ENCODE results near the gene FKBP7. TPM values are rescaled to one million over a fixed set of nuclear protein-coding genes. Genes with fewer than 3 reads are reported as not detected.

The FKBP7 gene
- total RNA-seq, 2 experiments from 2014 or later, result 8.3 to 8.5 TPM

DNA sequence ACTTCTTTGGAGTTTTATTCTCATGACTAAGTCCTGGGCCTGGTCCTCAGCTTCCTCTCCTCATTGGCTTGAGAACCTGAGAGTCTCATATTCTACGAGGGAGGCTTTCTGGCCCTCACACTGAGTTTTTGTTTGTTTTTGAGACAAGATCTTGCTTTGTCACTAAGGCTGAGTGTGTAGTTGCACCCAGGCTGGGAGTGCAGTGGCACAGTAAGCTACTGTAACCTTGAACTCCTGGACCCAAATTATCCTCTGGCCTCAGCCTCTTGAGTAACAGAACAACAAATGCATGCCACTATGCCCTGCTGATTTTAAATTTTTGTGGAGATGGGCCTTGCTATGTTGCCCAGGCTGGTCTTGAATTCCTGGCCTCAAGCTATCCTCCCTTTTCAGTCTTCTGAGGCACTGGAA is 50.0 kb downstream of the FKBP7 start:
- no peak overlapping the region for H3K4me3 ChIP-seq (ENCODE audit: low read depth, low read length, poor library complexity, severe bottlenecking)
- no peak overlapping the region for H3K4me2 ChIP-seq (ENCODE audit: low read length)
- H4K20me1 ChIP-seq (ENCODE audit: insufficient read depth, low read length), result no peaks in the 10 kb centered on the region
- no TSS peak for BruUV-seq (replicated peaks)
- H3K79me2 ChIP-seq (ENCODE audit: insufficient read depth, low read depth, low read length), result no peaks in the 10 kb centered on the region
- H3K9me2 ChIP-seq (ENCODE audit: insufficient read depth, low read length), result no peaks in the 10 kb centered on the region
- no peak overlapping the region for H2AFZ ChIP-seq (ENCODE audit: low read length)
- no peaks in the 10 kb centered on the region for H3K4me1 ChIP-seq (ENCODE audit: insufficient read depth, low read length, poor library complexity, severe bottlenecking)
- DNase-seq (ENCODE audit: low spot score), result no peak
- intact Hi-C loops (cut with micrococcal nuclease; ENCODE audit: unreplicated experiment), result no loop called here
- ChIA-PET CTCF (ENCODE audit: unreplicated experiment) (no interaction called here), POLR2A (interaction anchor here (0.6 to 1.4 kb wide), 3 partner anchors 9 to 232 kb away, joined by 3 to 7 read pairs (median 4); no protein-coding TSS in a partner anchor)
- H3K9me3 ChIP-seq (ENCODE audit: low read length), result no peaks in the 10 kb centered on the region
- H3K27ac ChIP-seq (ENCODE audit: low read depth, low read length, poor library complexity, severe bottlenecking), result no peak overlapping the region
- TF ChIP-seq, protein P1, sequence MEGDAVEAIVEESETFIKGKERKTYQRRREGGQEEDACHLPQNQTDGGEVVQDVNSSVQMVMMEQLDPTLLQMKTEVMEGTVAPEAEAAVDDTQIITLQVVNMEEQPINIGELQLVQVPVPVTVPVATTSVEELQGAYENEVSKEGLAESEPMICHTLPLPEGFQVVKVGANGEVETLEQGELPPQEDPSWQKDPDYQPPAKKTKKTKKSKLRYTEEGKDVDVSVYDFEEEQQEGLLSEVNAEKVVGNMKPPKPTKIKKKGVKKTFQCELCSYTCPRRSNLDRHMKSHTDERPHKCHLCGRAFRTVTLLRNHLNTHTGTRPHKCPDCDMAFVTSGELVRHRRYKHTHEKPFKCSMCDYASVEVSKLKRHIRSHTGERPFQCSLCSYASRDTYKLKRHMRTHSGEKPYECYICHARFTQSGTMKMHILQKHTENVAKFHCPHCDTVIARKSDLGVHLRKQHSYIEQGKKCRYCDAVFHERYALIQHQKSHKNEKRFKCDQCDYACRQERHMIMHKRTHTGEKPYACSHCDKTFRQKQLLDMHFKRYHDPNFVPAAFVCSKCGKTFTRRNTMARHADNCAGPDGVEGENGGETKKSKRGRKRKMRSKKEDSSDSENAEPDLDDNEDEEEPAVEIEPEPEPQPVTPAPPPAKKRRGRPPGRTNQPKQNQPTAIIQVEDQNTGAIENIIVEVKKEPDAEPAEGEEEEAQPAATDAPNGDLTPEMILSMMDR (conservative IDR thresholded peaks at IDR 0.05; ENCODE audit: low read length), result no peak
- TF ChIP-seq EZH2phosphoT487 (IDR thresholded peaks at IDR 0.05; ENCODE audit: borderline replicate concordance, low read depth, low read length), result no peak
- peaks cover 49% of the 10 kb centered on the region for H3K36me3 ChIP-seq (ENCODE audit: insufficient read depth, low read length)

DNA sequence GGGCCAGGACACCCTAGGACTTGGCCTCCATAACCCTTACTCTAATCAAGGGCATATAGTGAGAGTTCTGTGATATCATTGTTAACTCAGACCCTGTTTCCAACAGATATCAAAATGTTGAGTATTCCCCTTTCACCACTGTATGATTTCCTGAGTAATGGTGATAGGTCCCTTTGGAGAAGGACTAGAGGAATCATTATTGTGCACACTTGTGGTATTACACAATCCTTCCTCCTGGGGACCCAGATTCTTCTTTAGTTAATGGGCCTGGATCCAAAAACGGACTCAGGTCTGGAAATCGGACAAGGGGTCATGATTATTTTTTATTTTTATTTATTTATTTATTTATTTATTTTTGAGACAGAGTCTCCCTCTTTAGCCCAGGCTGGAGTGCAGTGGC is 50.9 kb downstream of the FKBP7 start:
- Histone ChIP-seq H4K20me1 (ENCODE audit: insufficient read depth, low read length) (no peaks in the 10 kb centered on the region), H3K36me3 (ENCODE audit: insufficient read depth, low read length) (peaks cover 40% of the 10 kb centered on the region), H3K9me2 (ENCODE audit: insufficient read depth, low read length) (no peaks in the 10 kb centered on the region), H3K79me2 (ENCODE audit: insufficient read depth, low read depth, low read length) (no peaks in the 10 kb centered on the region), H3K27ac (ENCODE audit: low read depth, low read length, poor library complexity, severe bottlenecking) (no peak overlapping the region), H3K4me2 (ENCODE audit: low read length) (no peak overlapping the region), H3K4me1 (ENCODE audit: insufficient read depth, low read length, poor library complexity, severe bottlenecking) (no peaks in the 10 kb centered on the region), H3K9me3 (ENCODE audit: low read length) (no peaks in the 10 kb centered on the region), H3K4me3 (ENCODE audit: low read depth, low read length, poor library complexity, severe bottlenecking) (no peak overlapping the region), H2AFZ (ENCODE audit: low read length) (no peak overlapping the region)
- ChIA-PET POLR2A (interaction anchor here (1.4 kb wide), 1 partner anchor 8 kb away, joined by 4 read pairs; no protein-coding TSS in a partner anchor), CTCF (ENCODE audit: unreplicated experiment) (no interaction called here)
- no peak for TF ChIP-seq EZH2phosphoT487 (IDR thresholded peaks at IDR 0.05; ENCODE audit: borderline replicate concordance, low read depth, low read length)
- TF ChIP-seq, protein P1 (conservative IDR thresholded peaks at IDR 0.05; ENCODE audit: low read length), result no peak
- intact Hi-C loops (cut with micrococcal nuclease; ENCODE audit: unreplicated experiment), result no loop called here
- DNase-seq (ENCODE audit: low spot score), result no peak
- BruUV-seq (replicated peaks), result no TSS peak

DNA sequence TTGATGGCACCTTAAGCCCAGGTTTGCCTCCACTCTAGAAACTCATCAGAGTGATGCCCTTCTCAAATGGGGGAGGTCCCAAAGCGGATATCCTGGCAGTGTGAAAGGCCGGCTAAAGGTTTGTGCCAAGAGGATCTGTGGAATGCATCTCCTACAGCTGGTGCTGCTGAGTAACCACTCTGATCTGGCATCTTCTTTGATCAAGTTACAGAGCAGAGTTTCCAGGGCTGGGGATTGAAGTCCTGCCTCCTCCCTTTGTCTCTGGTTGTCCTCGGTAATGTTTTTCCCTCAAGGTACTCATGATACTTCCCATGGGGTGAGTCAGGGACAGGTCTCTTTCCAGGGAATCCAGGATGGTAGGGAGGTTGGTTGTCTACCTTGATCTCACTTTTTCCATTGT is 52.0 kb downstream of the FKBP7 start:
- BruUV-seq (replicated peaks), result no TSS peak
- H3K36me3 ChIP-seq (ENCODE audit: insufficient read depth, low read length), result peaks cover 29% of the 10 kb centered on the region
- H3K27ac ChIP-seq (ENCODE audit: low read depth, low read length, poor library complexity, severe bottlenecking), result no peak overlapping the region
- TF ChIP-seq, protein P1 (conservative IDR thresholded peaks at IDR 0.05; ENCODE audit: low read length), result no peak
- TF ChIP-seq EZH2phosphoT487 (IDR thresholded peaks at IDR 0.05; ENCODE audit: borderline replicate concordance, low read depth, low read length), result no peak
- POLR2A ChIA-PET, result no interaction called here
- no peak overlapping the region for H3K4me2 ChIP-seq (ENCODE audit: low read length)
- no peaks in the 10 kb centered on the region for H3K9me3 ChIP-seq (ENCODE audit: low read length)
- no peaks in the 10 kb centered on the region for H3K4me1 ChIP-seq (ENCODE audit: insufficient read depth, low read length, poor library complexity, severe bottlenecking)
- CTCF ChIA-PET (ENCODE audit: unreplicated experiment), result no interaction called here
- no peaks in the 10 kb centered on the region for H3K79me2 ChIP-seq (ENCODE audit: insufficient read depth, low read depth, low read length)
- no peak overlapping the region for H3K4me3 ChIP-seq (ENCODE audit: low read depth, low read length, poor library complexity, severe bottlenecking)
- H4K20me1 ChIP-seq (ENCODE audit: insufficient read depth, low read length), result no peaks in the 10 kb centered on the region
- intact Hi-C loops (cut with micrococcal nuclease; ENCODE audit: unreplicated experiment), result no loop called here
- no peak for DNase-seq (ENCODE audit: low spot score)
- no peak overlapping the region for H2AFZ ChIP-seq (ENCODE audit: low read length)
- H3K9me2 ChIP-seq (ENCODE audit: insufficient read depth, low read length), result no peaks in the 10 kb centered on the region

All from OCI-LY7 (cell line).